Panc1 (cell line): Measurements from ENCODE around the gene RAB23. TPM values are rescaled to one million over a fixed set of nuclear protein-coding genes. Genes with fewer than 3 reads are reported as not detected.

Experiments
- ATAC-seq: fragments of 200-7000 bp; cut with Tn5 transposase; 2 replicates; pipeline ENCODE4 v1.9.1; 2020; ENCODE audit warnings: mild to moderate bottlenecking, moderate library complexity
- BruUV-seq: library from RNA; stranded (reverse); fragments of 400-500 nt; replicated peaks from 2 replicates; lab custom pipeline; 2021; lab: Mats Ljungman, UMichigan
- CTCF ChIA-PET: fragments of 300-600 bp; sonication (Branson Sonifier 250); formaldehyde crosslinking; loops from one replicate; lab custom pipeline; 2022; ENCODE audit warnings: antibody characterized with exemption; lab: Charles Lee
- POLR2A ChIA-PET: fragments of 300-600 bp; sonication (Branson Sonifier 250); formaldehyde crosslinking; loops from one replicate; lab custom pipeline; 2022; ENCODE audit warnings: antibody characterized with exemption; lab: Charles Lee
- DNase-seq: peaks from one replicate; pipeline ENCODE4 v3.0.0-alpha.2; 2010; ENCODE audit warnings: low read depth, low spot score
- H3K27ac ChIP-seq: 2 replicates; pipeline ENCODE4 v1.5.1; 2011; ENCODE audit warnings: mild to moderate bottlenecking, low read length, inconsistent platforms
- H3K27me3 ChIP-seq: fragments of 200-500 bp; sonication (Bioruptor generic); 2 replicates; pipeline ENCODE4 v1.6.0; 2014; ENCODE audit warnings: low read length, inconsistent platforms; ENCODE audit not compliant: control insufficient read depth, insufficient read depth
- H3K36me3 ChIP-seq: fragments of 200-500 bp; sonication (Bioruptor generic); 2 replicates; pipeline ENCODE4 v1.5.1; 2014; ENCODE audit warnings: inconsistent platforms, mild to moderate bottlenecking, low read length, moderate library complexity; ENCODE audit not compliant: control insufficient read depth, insufficient read depth
- H3K4me1 ChIP-seq: 2 replicates; pipeline ENCODE4 v1.5.1; 2011; ENCODE audit warnings: inconsistent platforms, mild to moderate bottlenecking, low read length, moderate library complexity; ENCODE audit not compliant: control insufficient read depth, insufficient read depth
- H3K4me3 ChIP-seq, 2 experiments: 2 replicates each; pipeline ENCODE4 v1.5.1; 2011 to 2012; ENCODE audit warnings: low read depth in 2 of 2, low read length in 2 of 2, mild to moderate bottlenecking in 2 of 2, inconsistent platforms in 1 of 2, moderate library complexity in 1 of 2
- H3K9me3 ChIP-seq: fragments of 200-500 bp; sonication (Bioruptor generic); 2 replicates; pipeline ENCODE4 v1.5.1; 2014; ENCODE audit warnings: low read depth, mild to moderate bottlenecking, inconsistent platforms, low read length, moderate library complexity; ENCODE audit not compliant: control insufficient read depth, insufficient read depth
- POLR2AphosphoS5 ChIP-seq: IDR thresholded peaks from 2 replicates; pipeline ENCODE4 v1.6.1; 2012; ENCODE audit warnings: mild to moderate bottlenecking, low read depth, low read length, moderate library complexity
- SIN3A ChIP-seq: IDR thresholded peaks from 2 replicates; pipeline ENCODE4 v1.6.1; 2012; ENCODE audit warnings: low read depth, mild to moderate bottlenecking, low read length, moderate library complexity, borderline replicate concordance; ENCODE audit not compliant: insufficient read depth
- TCF7L2 ChIP-seq: IDR thresholded peaks from 2 replicates; pipeline ENCODE4 v1.6.1; 2011; ENCODE audit warnings: mild to moderate bottlenecking, low read depth, low read length, inconsistent platforms
- in situ Hi-C: cut with HindIII; loops from 2 replicates; pipeline ENCODE4 v1.10.0; 2016; ENCODE audit warnings: low sequenced_read_pairs, low pct_unique_long_range_greater_than_20kb
- intact Hi-C: fragments of 100-400 bp; cut with micrococcal nuclease; formaldehyde crosslinking; loops from one replicate; pipeline ENCODE4 v1.10.0; 2022; ENCODE audit not compliant: unreplicated experiment
- total RNA-seq: library from RNA; stranded (reverse); gene quantifications from one replicate; pipeline ENCODE4 v1.2.1, GENCODE V29; 2021; ENCODE audit not compliant: unreplicated experiment
- TF ChIP-seq, protein P1 (sequence below), 2 experiments: IDR thresholded peaks; 2 replicates each; pipeline ENCODE4 v1.6.1; 2011 to 2012; ENCODE audit warnings: low read depth in 2 of 2, control low read depth in 1 of 2, low read length in 1 of 2, mild to moderate bottlenecking in 1 of 2, moderate library complexity in 1 of 2; ENCODE audit not compliant: insufficient read depth in 1 of 2
- TF ChIP-seq, protein P2 (sequence below): fragments of 450-650 bp; IDR thresholded peaks from 2 replicates; pipeline ENCODE4 v1.5.1; 2017; ENCODE audit warnings: mild to moderate bottlenecking

RAB23 gene
- total RNA-seq, 1 experiment from 2014 or later = 25.5 TPM

DNA sequence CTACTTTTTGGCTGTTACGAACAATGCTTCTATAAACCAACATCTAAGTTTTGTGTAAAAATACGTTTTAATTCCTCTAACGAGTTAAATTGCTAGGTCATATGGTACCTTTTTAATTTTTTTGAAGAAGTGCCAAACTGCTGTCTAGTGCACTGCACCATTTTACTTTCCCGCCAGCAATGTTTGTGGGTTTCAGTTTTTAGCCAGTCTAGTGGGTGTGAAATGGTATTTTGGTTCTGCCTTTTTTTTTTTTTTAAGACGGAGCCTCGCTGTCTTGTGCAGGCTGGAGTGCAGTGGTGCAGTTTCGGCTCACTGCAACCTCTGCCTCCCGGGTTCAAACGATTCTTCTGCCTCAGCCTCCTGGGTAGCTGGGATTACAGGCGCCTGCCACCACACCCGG lies 84.1 kb downstream of the RAB23 start:
- ChIA-PET CTCF (no interaction called here), POLR2A (interaction anchor here (0.7 kb wide), 1 partner anchor 115 kb away, joined by 3 read pairs; no protein-coding TSS in a partner anchor)
- no peaks in the 10 kb centered on the region for H3K9me3 ChIP-seq
- in situ Hi-C loops = no loop called here
- H3K4me3 ChIP-seq = no peak overlapping the region
- DNase-seq (no peak), ATAC-seq (no peak)
- no peaks in the 10 kb centered on the region for H3K27me3 ChIP-seq
- H3K36me3 ChIP-seq = no peaks in the 10 kb centered on the region; the same call in 1 of the 2 replicates
- intact Hi-C loops = no loop called here
- no peak overlapping the region for H3K27ac ChIP-seq
- no peak for TF ChIP-seq POLR2AphosphoS5
- TF ChIP-seq, protein P1, sequence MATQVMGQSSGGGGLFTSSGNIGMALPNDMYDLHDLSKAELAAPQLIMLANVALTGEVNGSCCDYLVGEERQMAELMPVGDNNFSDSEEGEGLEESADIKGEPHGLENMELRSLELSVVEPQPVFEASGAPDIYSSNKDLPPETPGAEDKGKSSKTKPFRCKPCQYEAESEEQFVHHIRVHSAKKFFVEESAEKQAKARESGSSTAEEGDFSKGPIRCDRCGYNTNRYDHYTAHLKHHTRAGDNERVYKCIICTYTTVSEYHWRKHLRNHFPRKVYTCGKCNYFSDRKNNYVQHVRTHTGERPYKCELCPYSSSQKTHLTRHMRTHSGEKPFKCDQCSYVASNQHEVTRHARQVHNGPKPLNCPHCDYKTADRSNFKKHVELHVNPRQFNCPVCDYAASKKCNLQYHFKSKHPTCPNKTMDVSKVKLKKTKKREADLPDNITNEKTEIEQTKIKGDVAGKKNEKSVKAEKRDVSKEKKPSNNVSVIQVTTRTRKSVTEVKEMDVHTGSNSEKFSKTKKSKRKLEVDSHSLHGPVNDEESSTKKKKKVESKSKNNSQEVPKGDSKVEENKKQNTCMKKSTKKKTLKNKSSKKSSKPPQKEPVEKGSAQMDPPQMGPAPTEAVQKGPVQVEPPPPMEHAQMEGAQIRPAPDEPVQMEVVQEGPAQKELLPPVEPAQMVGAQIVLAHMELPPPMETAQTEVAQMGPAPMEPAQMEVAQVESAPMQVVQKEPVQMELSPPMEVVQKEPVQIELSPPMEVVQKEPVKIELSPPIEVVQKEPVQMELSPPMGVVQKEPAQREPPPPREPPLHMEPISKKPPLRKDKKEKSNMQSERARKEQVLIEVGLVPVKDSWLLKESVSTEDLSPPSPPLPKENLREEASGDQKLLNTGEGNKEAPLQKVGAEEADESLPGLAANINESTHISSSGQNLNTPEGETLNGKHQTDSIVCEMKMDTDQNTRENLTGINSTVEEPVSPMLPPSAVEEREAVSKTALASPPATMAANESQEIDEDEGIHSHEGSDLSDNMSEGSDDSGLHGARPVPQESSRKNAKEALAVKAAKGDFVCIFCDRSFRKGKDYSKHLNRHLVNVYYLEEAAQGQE (IDR thresholded peaks at IDR 0.05; ENCODE audit: insufficient read depth in 1 of 2, low read depth in 2 of 2, low read length in 1 of 2) = no peak
- no peak for TF ChIP-seq TCF7L2
- TF ChIP-seq, protein P2, sequence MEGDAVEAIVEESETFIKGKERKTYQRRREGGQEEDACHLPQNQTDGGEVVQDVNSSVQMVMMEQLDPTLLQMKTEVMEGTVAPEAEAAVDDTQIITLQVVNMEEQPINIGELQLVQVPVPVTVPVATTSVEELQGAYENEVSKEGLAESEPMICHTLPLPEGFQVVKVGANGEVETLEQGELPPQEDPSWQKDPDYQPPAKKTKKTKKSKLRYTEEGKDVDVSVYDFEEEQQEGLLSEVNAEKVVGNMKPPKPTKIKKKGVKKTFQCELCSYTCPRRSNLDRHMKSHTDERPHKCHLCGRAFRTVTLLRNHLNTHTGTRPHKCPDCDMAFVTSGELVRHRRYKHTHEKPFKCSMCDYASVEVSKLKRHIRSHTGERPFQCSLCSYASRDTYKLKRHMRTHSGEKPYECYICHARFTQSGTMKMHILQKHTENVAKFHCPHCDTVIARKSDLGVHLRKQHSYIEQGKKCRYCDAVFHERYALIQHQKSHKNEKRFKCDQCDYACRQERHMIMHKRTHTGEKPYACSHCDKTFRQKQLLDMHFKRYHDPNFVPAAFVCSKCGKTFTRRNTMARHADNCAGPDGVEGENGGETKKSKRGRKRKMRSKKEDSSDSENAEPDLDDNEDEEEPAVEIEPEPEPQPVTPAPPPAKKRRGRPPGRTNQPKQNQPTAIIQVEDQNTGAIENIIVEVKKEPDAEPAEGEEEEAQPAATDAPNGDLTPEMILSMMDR = no peak
- TF ChIP-seq SIN3A = no peak
- H3K4me1 ChIP-seq = no peaks in the 10 kb centered on the region
- no TSS peak for BruUV-seq

DNA sequence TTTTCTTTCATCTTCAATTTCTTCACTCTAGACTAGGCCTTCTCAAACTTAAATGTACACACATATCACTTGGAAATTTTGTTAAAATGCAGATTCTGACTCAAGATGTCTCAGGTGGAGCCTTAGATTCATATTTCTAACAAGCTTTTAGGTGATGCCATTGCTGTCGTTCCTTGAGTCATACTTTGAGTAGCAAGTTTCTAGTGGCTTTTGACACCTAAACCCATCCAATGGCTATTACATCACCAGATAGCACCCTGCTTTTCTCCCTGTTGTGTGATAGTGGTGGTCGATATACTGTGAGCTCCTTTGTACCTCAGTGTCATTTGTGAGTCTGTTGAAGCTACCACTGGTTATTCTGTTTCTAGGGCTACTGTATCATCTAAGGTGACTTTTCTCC lies 84.8 kb downstream of the RAB23 start:
- DNase-seq (no peak), ATAC-seq (no peak)
- no peaks in the 10 kb centered on the region; the same call in 1 of the 2 replicates for H3K36me3 ChIP-seq
- no peak for TF ChIP-seq TCF7L2
- TF ChIP-seq, protein P2 = no peak
- TF ChIP-seq, protein P1 (IDR thresholded peaks at IDR 0.05; ENCODE audit: insufficient read depth in 1 of 2, low read depth in 2 of 2, low read length in 1 of 2) = no peak
- no peak for TF ChIP-seq POLR2AphosphoS5
- no peak for TF ChIP-seq SIN3A
- no peaks in the 10 kb centered on the region for H3K27me3 ChIP-seq
- H3K9me3 ChIP-seq = no peaks in the 10 kb centered on the region
- H3K4me1 ChIP-seq = no peaks in the 10 kb centered on the region
- no peak overlapping the region for H3K27ac ChIP-seq
- CTCF ChIA-PET = no interaction called here
- BruUV-seq = no TSS peak
- in situ Hi-C loops = no loop called here
- intact Hi-C loops = no loop called here
- H3K4me3 ChIP-seq = no peak overlapping the region
- POLR2A ChIA-PET = interaction anchor here (0.7 kb wide), 1 partner anchor 114 kb away, joined by 3 read pairs; no protein-coding TSS in a partner anchor
